Left ventricle myocardium inferior (tissue), 1 donor: Measurements from ENCODE around the gene SLC25A3. TPM values are rescaled to one million over a fixed set of nuclear protein-coding genes. Genes with fewer than 3 reads are reported as not detected.
A peak's percentile ranks its signal among the peaks of the same experiment; 100 is the strongest.
"Not testable (repeated sequence)": the region's sequence is repeated elsewhere in the genome, so short reads cannot be mapped to it uniquely, and the experiment has no call there.

Experiments used
- DNase-seq: peaks from one replicate; pipeline ENCODE4 v3.0.0-alpha.2; 2020
- H3K27ac ChIP-seq: fragments of 200-600 bp; replicated peaks from 2 replicates; pipeline ENCODE4 v1.8.0; 2021
- H3K27me3 ChIP-seq: fragments of 200-600 bp; 2 replicates; pipeline ENCODE4 v1.8.0; 2021; ENCODE audit warnings: low read depth
- H3K36me3 ChIP-seq: fragments of 200-600 bp; 2 replicates; pipeline ENCODE4 v1.8.0; 2021
- H3K4me1 ChIP-seq: fragments of 200-600 bp; 2 replicates; pipeline ENCODE4 v1.8.0; 2021
- H3K4me3 ChIP-seq: fragments of 200-600 bp; 2 replicates; pipeline ENCODE4 v1.8.0; 2021; ENCODE audit warnings: mild to moderate bottlenecking, moderate library complexity
- H3K9me3 ChIP-seq: fragments of 200-600 bp; replicated peaks from 2 replicates; pipeline ENCODE4 v1.8.0; 2021
- intact Hi-C: fragments of 100-400 bp; cut with micrococcal nuclease; formaldehyde crosslinking; loops from one replicate; pipeline ENCODE4 v1.11.0; 2022
- total RNA-seq: library from RNA; stranded (reverse); fragmentation: NEBNext Ultra II Directional; extraction: Animal tissue kit (Norgen Biotek cat#: 25700); gene quantifications from one replicate; pipeline ENCODE4 v1.2.1, GENCODE V29; 2021
- TF ChIP-seq, protein P1 (sequence below): fragments of 200-600 bp; IDR thresholded peaks from 2 replicates; pipeline ENCODE4 v1.8.0; 2021; ENCODE audit warnings: antibody characterized with exemption, mild to moderate bottlenecking, borderline replicate concordance
- donor health status: DM: no; HTN: yes; CAD: no; lungs with severe emphysema.

SLC25A3 gene
- total RNA-seq, 1 donor from 2014 or later: 1,638 TPM

GRCh38 chr12:98559666-98560065 is 33.8 kb upstream of the SLC25A3 start:
- Histone ChIP-seq H3K27ac (no peak overlapping the region), H3K9me3 (peaks cover 8% of the 10 kb centered on the region), H3K27me3 (no peaks in the 10 kb centered on the region), H3K4me1 (no peaks in the 10 kb centered on the region), H3K4me3 (no peak overlapping the region), H3K36me3 (no peaks in the 10 kb centered on the region)
- intact Hi-C loops: no loop called here
- TF ChIP-seq, protein P1, sequence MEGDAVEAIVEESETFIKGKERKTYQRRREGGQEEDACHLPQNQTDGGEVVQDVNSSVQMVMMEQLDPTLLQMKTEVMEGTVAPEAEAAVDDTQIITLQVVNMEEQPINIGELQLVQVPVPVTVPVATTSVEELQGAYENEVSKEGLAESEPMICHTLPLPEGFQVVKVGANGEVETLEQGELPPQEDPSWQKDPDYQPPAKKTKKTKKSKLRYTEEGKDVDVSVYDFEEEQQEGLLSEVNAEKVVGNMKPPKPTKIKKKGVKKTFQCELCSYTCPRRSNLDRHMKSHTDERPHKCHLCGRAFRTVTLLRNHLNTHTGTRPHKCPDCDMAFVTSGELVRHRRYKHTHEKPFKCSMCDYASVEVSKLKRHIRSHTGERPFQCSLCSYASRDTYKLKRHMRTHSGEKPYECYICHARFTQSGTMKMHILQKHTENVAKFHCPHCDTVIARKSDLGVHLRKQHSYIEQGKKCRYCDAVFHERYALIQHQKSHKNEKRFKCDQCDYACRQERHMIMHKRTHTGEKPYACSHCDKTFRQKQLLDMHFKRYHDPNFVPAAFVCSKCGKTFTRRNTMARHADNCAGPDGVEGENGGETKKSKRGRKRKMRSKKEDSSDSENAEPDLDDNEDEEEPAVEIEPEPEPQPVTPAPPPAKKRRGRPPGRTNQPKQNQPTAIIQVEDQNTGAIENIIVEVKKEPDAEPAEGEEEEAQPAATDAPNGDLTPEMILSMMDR: no peak
- no peak for DNase-seq

DNA sequence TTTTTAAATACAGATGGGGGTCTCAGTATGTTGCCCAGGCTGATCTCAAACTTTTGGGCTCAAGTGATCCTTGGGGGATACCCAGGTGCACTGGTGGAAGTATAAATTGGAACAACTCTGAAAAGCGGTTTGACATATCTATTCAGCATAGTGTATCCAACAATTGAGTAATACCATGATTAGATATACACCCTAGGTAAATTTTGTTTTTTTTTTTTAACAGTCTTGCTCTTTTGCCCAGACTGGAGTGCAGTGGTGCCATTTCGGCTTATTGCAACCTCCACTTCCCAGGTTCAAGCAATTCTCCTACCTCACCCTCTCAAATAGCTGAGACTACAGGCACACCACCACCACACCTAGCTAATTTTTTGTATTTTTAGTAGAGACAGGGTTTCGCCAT is 31.6 kb upstream of the SLC25A3 start:
- Histone ChIP-seq H3K4me1 (peaks cover 2% of the 10 kb centered on the region), H3K4me3 (no peak overlapping the region), H3K9me3 (peaks cover 8% of the 10 kb centered on the region), H3K27me3 (no peaks in the 10 kb centered on the region), H3K27ac (no peak overlapping the region), H3K36me3 (no peaks in the 10 kb centered on the region)
- TF ChIP-seq, protein P1: no peak
- intact Hi-C loops: no loop called here
- DNase-seq: no peak

GRCh38 chr12:98572010-98572409 is 21.5 kb upstream of the SLC25A3 start:
- no peaks in the 10 kb centered on the region for H3K27me3 ChIP-seq
- peak overlapping the region; percentile 30 for H3K27ac ChIP-seq
- DNase-seq: no peak
- H3K4me3 ChIP-seq: no peak overlapping the region
- no peaks in the 10 kb centered on the region for H3K9me3 ChIP-seq
- intact Hi-C loops: no loop called here
- H3K36me3 ChIP-seq: no peaks in the 10 kb centered on the region
- TF ChIP-seq, protein P1: peak; percentile 44
- H3K4me1 ChIP-seq: peaks cover 7% of the 10 kb centered on the region

GRCh38 chr12:98574110-98574509 is 19.4 kb upstream of the SLC25A3 start:
- intact Hi-C loops: no loop called here
- no peaks in the 10 kb centered on the region for H3K9me3 ChIP-seq
- peak overlapping the region; percentile 4 for H3K27ac ChIP-seq
- DNase-seq: no peak
- H3K36me3 ChIP-seq: no peaks in the 10 kb centered on the region
- no peaks in the 10 kb centered on the region for H3K27me3 ChIP-seq
- H3K4me3 ChIP-seq: no peak overlapping the region
- TF ChIP-seq, protein P1: no peak
- H3K4me1 ChIP-seq: peaks cover 7% of the 10 kb centered on the region

GRCh38 chr12:98575013-98575412 is 18.5 kb upstream of the SLC25A3 start:
- TF ChIP-seq, protein P1: no peak
- Histone ChIP-seq H3K4me1 (peaks cover 7% of the 10 kb centered on the region), H3K4me3 (no peak overlapping the region), H3K36me3 (no peaks in the 10 kb centered on the region), H3K27ac (no peak overlapping the region), H3K9me3 (no peaks in the 10 kb centered on the region), H3K27me3 (no peaks in the 10 kb centered on the region)
- intact Hi-C loops: no loop called here
- DNase-seq: no peak

DNA sequence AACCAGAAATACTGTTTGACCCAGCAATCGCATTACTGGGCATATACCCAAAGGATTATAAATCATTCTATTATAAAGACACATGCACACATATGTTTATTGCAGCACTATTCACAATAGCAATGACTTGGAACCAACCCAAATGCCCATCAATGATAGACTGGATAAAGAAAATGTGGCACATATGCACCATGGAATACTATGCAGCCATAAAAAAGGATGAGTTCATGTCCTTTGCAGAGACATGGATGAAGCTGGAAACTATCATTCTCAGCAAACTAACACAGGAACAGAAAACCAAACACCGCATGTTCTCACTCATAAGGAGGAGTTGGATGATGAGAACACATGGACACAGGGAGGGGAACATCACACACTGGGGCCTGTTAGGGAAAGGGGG is 16.7 kb upstream of the SLC25A3 start:
- DNase-seq, H3K36me3 ChIP-seq, H3K4me3 ChIP-seq, H3K4me1 ChIP-seq, H3K27me3 ChIP-seq, H3K27ac ChIP-seq, H3K9me3 ChIP-seq, intact Hi-C loops: not testable (repeated sequence)
